ENCODE measurements around the gene NOX5.

Gene NOX5

DNA sequence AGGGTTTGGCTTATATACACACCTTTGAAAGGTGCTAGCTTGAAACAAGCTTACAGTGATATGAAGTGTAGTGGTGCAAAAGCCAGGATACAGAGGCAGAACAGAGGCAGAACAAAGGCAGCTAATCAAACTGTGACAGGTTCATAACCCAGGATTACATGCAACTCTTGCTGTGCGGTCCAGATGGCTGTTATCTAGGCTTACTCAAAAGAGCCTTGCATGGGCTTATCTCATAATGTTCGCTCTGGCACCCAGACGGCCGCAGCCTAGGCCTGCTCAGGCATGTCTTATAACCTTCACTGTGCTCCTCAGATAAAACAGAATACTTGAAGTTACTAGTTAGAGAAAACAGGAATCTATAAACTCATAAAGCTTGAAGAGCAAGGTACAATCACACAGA is 22.8 kb upstream of the NOX5 start:
- no peak for DNase-seq

DNA sequence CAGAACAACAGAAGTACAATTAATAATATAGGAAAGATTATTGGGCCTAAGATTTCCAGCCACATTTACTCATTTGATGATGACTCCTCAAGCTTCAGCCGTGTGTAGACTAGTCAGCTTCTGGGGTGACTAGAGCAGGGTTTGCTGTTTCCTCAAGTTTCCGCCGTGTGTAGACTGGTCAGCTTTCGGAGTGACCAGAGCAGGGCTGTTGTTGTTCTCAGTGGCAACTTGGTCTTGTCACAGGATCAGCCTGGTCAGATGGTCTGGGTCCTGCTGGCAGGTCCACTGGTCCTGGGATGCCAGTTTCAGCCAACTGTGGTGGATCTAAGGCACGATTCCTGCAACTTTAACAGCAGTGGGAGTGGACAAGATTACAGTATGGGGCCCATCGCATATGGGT is 21.8 kb upstream of the NOX5 start:
- no peak for DNase-seq

DNA sequence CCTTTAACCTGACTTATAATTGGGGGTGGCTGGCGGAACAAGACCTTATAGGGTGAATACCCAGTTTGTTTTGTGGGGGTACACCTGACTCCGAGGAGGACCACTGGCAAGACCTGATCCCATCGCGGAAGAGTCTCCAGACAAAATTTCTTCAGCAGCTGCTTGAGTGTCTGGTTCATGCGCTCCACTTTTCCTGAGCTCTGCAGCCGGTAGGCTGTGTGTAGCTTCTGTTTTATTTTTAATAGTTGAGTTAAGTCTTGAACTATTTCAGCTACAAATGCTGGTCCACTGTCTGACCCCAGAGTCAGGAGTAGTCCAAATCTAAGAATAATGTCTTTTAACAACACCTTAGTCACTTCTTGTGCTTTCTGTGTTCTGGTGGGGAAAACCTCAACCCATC is 21.2 kb upstream of the NOX5 start:
- DNase-seq = no peak

DNA sequence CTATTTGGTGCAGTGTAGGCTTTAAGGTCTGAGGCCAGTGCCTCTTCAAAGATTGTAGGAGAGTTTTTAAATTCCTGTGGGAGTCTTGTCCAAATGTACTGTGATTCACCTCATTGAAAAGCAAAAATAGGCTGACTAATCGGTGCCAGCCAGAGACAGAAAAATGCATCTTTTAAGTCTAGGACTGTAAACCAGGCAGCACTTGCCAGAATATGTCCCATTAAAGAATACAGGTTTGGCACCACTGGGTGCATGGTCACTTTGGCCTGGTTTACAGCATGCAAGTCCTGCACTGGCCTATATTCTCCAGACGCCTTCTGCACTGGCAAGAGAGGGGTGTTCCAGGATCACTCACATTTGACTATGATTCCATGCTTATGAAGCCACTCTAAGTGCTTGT is 20.3 kb upstream of the NOX5 start:
- DNase-seq = no peak

DNA sequence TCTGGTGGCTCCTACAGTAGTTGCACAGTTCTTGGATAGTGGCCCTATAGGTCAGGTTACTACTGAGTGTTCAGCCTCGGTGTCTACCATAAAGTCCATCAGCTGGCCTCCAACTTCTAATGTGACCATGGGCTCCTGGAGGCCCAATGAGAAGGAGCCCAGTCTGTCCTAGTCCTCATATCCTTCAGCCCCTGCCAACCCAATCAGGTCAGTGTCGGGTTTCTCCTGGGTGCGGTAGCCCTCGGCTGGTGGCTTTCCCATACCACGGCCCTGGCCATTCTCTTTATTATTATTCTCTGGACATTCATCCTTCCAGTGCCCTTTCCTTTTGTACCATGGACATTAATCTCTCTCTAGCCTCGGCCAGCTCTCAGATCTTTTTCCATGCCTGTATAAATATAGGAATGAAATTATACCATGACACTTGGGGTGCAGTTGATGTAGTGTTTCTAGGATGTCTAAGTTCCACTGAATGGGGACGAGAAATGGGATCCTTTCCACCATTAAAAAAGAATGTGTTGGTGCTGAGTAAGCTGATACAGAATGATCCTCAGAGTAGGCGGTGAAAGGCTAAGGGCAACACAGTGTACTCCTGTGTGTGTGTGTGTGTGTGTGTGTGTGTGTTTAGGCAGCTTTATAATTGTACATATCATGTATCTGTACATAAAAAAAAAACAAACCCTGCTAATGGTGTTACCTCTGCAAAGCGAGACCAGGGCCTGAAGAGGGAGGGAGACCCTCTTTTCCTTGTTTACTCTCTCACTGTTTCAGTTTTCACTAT is 19.3 kb upstream of the NOX5 start:
- DNase-seq = no peak

DNA sequence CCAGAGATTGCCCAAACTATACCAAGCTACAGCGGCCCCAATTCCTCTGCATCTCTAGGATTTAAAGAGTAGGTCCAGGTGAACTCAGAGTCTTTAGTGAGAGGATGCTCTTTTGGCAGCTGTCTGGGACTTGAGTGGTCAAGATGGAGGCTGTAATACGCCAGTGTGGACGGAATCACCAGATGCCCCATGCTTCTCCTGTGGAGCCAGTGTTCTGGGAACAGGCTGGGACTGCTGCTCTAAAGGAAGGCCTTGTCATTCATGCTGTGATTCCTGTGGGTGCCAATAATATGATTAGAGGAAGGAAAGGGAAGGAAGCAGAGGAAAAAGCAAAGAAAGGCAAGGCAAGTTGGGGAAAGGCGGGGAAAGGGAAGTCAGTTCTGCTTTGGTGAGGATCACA is 17.4 kb upstream of the NOX5 start:
- no peak for DNase-seq

DNA sequence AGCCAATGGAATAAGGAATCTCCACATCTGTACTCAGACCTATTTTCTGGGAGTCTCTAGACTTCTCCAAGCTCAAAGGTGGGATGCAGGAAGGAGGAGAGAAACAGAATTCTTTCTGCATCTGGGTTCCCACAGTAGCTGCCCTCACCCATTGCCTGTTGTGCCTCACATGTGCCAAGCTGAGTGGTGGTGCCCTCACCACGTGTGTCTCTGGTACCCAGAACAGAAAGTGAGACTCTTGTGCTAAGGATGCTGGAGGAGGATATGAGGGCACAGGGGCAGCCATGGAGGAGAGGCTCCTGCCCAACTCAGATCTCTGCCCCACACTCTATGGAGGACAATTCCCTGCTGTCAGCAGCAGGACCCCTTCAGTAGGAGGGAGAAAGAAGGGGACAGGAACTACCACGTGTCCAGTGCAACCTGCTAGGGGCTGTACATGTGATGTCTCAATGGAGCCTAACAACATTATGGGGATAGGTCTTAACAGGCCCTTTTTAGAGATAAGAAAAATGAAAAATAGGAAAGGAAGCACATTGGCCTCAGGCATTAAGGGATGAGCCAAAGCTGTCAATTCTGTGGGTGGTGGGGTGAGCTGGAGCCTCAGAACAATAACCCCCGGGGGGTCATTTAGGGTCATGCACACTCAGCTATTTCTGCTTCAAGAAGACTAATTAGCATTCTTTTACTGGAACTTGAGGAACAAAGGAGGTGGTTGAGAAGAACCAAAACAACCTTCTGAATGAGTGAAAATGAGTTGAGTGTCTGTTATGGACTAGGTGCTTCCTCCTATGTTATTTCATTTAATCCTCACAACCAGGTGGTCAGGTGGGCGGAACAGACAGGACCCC is 16.3 kb upstream of the NOX5 start:
- DNase-seq = no peak

DNA sequence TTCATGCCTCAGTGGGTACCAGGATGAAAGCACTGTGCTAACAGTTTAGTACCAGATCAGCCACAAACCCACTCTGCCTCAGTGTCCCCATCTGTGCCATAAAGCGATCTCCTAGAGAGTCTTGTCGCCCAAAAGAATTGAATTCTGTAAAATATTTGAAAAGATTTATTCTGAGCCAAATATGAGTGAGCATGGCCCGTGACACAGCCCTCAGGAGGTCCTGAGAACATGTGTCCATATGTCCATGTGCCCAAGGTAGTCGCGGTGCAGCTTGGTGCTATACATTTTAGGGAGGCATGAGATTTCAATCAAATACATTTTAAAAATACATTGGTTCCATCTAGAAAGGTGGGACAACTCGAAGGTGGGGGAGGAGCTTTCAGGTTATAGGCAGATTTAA is 15.4 kb upstream of the NOX5 start:
- no peak for DNase-seq

DNA sequence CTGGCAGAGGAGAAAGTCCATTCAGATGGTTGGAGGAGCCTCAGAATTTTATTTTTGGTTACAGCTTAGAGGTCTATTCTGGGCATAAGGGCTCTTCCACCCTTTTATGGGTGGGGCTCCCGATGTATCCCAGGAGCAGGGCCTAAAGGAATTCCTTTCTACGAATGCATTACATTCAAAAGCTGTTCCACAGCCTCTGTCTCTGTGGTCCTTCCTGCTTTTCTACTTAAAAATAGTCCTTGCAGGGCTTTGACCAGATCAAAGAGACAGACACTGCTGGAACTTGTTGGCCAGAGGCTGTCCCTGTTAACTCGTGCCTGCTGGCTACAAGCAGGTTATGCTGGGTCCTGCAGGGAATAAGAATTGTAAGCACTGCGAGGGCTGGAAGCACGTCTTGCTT is 14.4 kb upstream of the NOX5 start:
- DNase-seq = no peak

DNA sequence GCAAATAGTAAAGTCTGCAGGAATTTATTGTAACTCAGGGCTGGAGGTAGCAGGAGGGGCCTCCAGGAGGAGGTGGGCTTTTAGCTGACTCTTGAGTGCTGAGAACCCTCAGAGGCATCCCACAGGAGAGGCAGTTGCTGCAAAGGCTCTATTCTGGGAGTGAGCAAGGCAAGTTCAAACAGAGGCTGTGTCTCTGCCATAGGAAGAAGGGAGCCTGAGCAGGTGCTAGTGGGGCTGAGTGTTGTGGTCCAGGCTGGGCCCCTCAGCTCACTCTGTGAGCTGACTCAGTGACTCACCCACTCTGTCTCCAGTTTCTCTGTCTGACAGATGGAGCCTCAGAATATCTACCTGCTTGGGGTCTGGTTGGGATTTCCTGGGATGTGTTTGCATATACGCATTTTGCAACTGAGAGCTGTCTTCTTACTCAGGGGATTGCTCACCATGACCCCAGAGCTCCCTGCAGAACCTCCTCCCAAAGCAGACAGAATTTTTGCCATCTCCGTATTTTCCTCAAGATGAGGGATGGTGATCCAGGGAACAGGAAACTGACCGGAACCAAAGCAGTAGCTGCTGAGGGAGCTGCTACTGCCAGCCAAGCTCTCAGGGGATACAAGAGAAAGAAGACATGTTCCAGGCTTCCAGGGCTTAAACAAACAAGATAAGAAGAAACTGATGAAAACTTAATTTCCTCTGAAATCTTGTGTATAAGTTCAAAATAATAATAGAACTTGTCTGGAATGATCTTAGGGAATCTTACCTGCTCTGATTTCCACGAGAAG is 13.6 kb upstream of the NOX5 start:
- DNase-seq = no peak

DNA sequence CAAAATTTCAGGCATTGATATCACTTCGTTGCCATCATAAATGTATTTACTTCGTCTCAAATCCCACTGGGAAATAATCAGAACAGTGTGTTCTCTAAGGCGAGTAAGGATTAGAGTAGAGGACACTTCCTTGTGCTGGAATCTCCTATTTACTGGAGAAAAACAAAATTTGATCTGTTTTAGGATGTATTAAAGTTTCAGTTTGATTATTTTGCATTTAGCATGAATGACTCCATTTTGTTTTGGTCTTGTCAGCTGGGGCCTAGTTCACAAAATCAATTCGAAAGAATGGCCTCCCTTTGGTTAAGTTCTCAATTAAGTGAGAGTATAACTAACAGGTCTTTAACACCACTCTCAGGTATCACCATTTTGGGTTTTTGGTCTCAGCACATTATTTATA is 11.7 kb upstream of the NOX5 start:
- DNase-seq = no peak

DNA sequence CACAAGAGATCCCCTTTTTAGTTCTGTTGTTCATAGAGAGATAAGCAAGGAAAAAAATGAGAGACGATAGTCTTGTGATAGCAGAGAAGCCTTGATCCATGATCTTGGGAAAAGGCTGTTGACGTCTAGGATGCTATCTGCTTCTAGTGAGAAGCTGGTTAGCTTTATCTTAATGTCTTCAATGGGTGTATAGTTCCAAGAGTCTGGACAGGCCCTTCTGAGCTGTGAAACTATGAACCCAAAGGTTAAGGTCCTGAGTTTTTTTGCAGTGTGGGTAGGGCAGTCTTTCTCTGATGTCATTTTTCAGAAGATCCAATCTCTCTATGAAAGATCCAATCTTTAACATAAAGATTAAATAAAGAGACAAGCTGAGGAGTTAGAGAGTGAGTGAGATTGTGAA is 10.5 kb upstream of the NOX5 start:
- DNase-seq = no peak

DNA sequence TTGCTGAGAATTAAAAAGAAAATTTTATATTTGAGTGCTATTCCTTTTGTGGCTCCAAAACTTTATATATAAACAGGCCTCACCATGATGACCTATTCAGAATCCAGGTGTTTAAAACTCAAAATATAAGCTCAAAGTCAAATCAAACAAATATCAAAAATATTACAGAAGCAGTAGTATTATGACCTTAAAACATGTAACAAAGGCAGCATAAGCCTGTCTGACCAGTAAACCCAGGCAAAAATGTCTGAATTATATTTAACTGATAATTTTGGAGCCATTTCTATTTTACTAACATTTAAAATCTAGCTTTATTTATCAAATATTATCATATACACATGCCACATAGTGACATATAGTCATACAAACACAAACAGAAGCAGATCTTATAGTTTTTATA is 6.4 kb upstream of the NOX5 start:
- no peak for DNase-seq

DNA sequence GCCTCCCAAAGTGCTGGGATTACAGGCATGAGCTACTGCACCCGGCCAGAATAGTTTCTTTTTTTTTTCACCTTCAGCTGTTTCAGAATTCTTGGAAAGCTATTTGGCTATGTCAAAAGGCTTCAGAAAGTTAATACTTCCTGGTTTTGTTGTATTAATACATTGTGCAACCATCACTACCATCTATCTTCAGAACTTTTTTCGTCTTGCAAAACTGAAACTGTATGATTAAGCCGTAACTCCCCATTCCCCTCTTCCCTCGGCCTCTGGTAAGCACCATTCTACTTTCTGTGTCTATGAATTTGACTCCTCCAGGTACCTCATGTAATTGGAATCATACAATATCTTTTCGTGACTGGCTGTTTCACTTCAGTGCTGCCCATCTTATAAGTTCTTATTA is 5.2 kb upstream of the NOX5 start:
- DNase-seq = no peak

DNA sequence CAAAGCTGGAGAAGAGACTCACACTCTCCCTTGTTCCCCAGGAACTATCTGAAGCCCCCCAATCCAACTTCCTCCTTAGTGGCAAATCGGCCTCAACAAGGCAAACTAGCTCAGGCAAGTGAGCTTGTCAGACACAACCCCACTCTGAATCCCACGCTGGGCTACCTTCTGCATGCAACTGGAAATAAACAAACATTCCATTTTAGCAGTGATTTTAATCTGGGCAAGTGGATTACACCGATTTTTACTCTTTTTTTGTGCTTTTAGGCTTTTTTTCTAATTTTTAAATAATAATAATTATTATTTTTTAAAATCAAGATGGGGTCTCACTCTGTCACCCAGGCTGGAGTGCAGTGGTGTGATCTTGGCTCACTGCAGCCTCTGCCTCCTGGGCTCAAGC is 2.9 kb upstream of the NOX5 start:
- DNase-seq = no peak

DNA sequence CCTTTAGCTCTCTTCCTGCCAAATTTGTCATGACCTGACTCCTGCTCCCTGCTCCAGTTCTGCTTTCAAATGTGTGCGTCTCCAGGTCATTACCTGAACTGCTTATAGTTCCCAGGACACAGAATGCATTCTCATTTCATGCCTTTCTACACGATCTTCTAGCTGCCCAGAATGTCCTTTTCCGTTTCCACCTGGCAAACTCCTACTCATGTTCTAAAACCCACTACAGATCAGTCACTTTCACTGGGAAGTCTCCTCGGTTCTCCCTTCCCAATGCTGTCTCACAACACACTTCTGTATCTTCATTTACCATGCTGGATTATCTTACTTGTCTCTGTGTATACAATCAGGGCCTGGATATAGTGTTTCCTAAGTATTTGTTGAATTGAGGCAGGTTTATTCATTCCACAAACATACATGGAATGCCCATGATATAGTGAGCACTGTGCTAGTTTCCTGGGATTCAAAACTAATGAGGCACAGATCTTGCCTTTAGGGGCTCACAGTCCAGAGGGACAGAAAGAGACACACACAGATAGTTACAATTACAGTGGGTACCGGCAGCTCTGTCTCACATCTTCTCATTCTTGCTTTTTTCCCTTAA is 1.6 kb upstream of the NOX5 start:
- no peak for DNase-seq

DNA sequence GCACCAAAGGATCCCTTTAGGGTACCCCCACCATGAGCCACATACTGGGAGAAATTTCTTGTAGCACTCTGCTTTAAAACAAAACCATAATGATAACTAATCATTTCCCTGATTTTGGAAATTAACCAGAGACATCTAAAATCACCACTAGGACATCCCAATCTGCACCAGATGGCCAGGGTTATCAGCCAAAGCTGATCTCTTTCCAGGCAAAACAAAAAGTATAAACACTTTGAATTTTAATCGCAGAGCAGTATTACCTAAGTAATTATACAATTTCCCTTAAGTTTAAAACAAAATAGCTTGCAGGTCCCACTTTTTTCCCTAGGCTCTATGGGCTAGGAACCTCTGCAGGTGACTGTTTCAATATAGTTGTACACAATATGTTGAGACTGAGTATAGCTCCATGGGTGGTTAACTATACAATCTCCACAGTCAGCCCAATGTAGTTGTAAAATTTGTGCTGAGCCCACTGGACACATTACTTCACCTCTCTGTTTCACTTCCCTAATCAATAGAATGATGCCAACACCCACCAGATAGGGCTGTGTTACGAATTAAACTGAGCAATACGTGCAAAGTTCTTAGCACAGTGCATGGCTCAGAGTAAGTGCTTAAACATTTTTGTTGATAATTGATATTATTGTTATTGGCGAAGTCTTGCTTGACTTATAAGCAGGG is 629 bp upstream of the NOX5 start:
- no peak for DNase-seq

DNA sequence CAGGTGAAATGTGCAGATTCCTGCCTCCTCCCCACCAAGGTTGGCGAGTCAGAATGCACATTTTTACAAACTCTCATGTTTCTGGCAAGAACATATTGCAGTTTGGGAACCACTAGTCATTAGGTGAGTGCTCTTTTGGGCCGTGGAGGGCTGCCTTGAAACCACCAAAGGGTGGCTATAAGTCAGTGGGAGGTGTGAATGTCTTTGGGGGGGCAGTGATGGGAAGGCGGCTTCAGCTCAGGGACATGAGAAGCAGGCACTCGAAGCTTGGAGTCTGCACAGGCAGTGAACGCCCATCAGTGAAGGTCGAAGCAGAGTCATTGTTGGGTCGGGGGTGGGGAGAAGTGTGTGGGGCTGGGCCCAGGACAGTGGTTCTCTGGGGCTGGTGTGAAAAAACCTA is 1.1 kb downstream of the NOX5 start:
- DNase-seq = no peak

DNA sequence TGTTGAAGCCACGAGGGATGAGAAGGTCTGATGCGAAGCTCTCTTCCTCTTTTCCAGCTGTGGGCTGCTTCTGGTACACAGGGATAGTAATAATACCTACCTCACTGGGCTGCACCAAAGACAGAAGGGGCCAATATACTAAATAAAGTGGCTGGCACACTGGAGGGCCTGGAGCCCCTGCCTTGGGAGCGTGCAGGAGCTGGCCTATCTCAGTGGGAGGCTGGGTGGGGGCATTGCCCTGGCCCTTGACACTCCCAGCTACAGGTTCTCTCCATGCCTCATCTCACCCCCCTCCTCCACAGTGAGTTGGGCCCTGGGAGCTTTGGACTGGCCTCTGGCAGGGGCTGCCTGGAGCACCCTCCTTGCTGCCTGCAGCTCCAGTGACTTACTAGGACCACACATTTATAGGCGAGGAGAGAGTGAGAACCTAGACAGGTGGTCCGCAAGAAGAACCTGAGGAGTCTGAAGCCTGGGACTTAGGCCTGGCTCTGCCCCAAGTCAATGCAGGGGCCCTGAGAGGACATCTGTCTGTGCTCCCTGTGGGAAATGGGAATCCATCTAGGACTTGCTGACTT is 1.6 kb downstream of the NOX5 start:
- no peak for DNase-seq

DNA sequence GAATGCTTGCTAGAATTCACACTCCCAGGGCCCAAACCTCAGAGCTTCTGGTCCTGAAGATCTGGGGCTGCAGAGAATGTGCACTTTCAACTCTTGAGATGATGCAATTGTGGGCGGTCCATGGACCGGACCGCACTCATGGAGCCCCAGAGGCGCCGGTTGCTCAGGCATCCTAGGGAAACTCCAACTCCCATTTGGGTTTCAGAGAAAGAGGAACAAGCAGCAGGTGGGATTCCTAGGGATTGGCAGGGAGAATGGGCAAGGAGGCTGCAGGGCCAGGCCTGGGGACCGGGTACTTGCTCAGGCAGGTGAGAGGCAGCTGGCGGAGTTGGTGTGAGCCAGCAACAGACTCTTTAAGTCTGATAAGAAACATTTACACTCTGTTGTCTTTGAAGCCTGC is 3.5 kb downstream of the NOX5 start:
- DNase-seq = no peak

DNA sequence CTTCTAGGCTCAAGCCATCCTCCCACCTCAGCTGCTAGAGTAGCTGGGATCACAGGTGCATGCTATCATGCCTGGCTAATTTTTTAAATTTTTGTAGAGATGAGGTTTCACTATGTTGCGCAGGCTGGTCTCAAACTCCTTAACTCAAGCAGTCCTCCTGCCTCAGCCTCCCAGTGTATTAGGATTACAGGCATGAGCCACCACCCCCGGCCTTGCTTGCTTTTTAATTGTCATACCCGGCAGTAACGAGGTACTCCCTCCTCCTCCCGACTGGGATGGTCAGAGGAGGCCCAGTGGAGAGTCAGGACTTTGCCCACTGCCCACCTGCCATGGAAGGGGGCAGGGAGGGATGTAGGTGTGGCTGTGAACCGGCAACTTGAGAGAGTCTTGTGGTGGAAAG is 4.5 kb downstream of the NOX5 start:
- DNase-seq = no peak

DNA sequence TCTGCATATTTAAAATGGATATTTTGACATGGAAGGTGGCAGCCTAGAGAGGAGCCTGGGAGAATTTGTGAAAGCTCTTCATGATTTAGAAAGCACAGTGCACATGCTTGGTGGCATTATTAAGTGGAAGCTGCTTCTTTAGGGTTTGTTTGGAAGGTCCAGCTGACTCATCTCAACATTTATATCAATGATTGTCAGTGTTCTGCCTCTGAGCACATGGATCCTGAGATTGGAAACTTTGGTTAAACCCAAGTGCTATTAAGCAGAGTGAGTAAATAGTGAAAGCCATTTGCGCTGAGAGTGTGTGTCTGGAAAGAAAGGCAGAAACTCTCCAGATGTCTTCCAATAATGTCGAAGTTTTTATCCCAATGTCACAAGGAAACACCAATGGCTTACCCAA is 7.4 kb downstream of the NOX5 start:
- no peak for DNase-seq

Measured in activated T-cell treated with anti-CD3 and anti-CD28 coated beads for 4 hours (primary cell).